Suprapubic skin (tissue), 4 donors: ENCODE measurements around the gene STPG2. TPM values are rescaled to one million over a fixed set of nuclear protein-coding genes. Genes with fewer than 3 reads are reported as not detected.

ENCODE experiments used
- DNase-seq, 2 donors: peaks; one replicate each; pipeline ENCODE4 v3.0.0-alpha.2; 2019; ENCODE audit warnings: low spot score in 2 of 2
- H3K27ac ChIP-seq: fragments of 200-600 bp; sonication (generic); one replicate; pipeline ENCODE4 v1.5.1; 2019
- H3K27me3 ChIP-seq: fragments of 200-600 bp; sonication (generic); one replicate; pipeline ENCODE4 v1.5.1; 2019
- H3K36me3 ChIP-seq: fragments of 200-600 bp; sonication (generic); one replicate; pipeline ENCODE4 v1.5.1; 2019
- H3K4me1 ChIP-seq: fragments of 200-600 bp; sonication (generic); one replicate; pipeline ENCODE4 v1.5.1; 2019
- H3K4me3 ChIP-seq: fragments of 200-600 bp; sonication (generic); one replicate; pipeline ENCODE4 v1.5.1; 2019; ENCODE audit warnings: mild to moderate bottlenecking
- H3K9me3 ChIP-seq: fragments of 200-600 bp; sonication (generic); one replicate; pipeline ENCODE4 v1.5.1; 2019
- CTCF ChIP-seq, 2 donors: fragments of 200-600 bp in 1 of 2; fragments of 450-650 bp in 1 of 2; sonication (generic) in 1 of 2; IDR thresholded peaks; one replicate each; pipeline ENCODE4 v1.5.1; 2016 to 2019; ENCODE audit warnings: antibody characterized with exemption in 2 of 2, mild to moderate bottlenecking in 1 of 2, moderate library complexity in 1 of 2
- EP300 ChIP-seq: sonication (generic); formaldehyde crosslinking; IDR thresholded peaks from one replicate; pipeline ENCODE4 v1.6.1; 2017; ENCODE audit warnings: antibody characterized with exemption
- POLR2A ChIP-seq, 2 donors: fragments of 450-650 bp; IDR thresholded peaks; one replicate each; pipeline ENCODE4 v1.6.1; 2017; ENCODE audit warnings: antibody characterized with exemption in 2 of 2, mild to moderate bottlenecking in 2 of 2, moderate library complexity in 2 of 2
- POLR2AphosphoS5 ChIP-seq, 3 donors: sonication (generic); formaldehyde crosslinking; IDR thresholded peaks; one replicate each; pipeline ENCODE4 v1.6.1; 2017; ENCODE audit warnings: antibody characterized with exemption in 3 of 3
- WGBS: methylation state at CpG from one replicate; pipeline ENCODE4 v1.1.5; 2018; 5-methylcytosine and 5-hydroxymethylcytosine counted together
- total RNA-seq, 4 donors: library from RNA; depleted of rRNA; stranded (reverse); fragments of >200 nt; gene quantifications; one replicate each; pipeline ENCODE4 v1.1.0, GENCODE V29; 2016

The STPG2 gene
- total RNA-seq, 4 donors from 2014 or later: 0.26 to 2.5 (median 2.0) TPM; not detected in 1

GRCh38 chr4:98006814-98007412, 136.4 kb downstream of the STPG2 start:
- Histone ChIP-seq H3K27ac (no peak overlapping the region), H3K4me1 (no peaks in the 10 kb centered on the region), H3K27me3 (no peaks in the 10 kb centered on the region), H3K36me3 (no peaks in the 10 kb centered on the region), H3K4me3 (no peak overlapping the region), H3K9me3 (peaks cover 16% of the 10 kb centered on the region)
- 88% methylated on average over 2 of the region's 3 CpGs for WGBS
- TF ChIP-seq CTCF (IDR thresholded peaks at IDR 0.05): no peak
- no peak for TF ChIP-seq EP300
- TF ChIP-seq POLR2AphosphoS5 (IDR thresholded peaks at IDR 0.05): no peak
- no peak for TF ChIP-seq POLR2A (IDR thresholded peaks at IDR 0.05)
- DNase-seq: no peak

GRCh38 chr4:98006060-98006459, 137.2 kb downstream of the STPG2 start:
- peaks cover 13% of the 10 kb centered on the region for H3K9me3 ChIP-seq
- DNase-seq: no peak
- no peak for TF ChIP-seq CTCF (IDR thresholded peaks at IDR 0.05)
- TF ChIP-seq POLR2A (IDR thresholded peaks at IDR 0.05): no peak
- TF ChIP-seq POLR2AphosphoS5 (IDR thresholded peaks at IDR 0.05): no peak
- no peak for TF ChIP-seq EP300
- no peaks in the 10 kb centered on the region for H3K4me1 ChIP-seq
- H3K36me3 ChIP-seq: no peaks in the 10 kb centered on the region
- no peaks in the 10 kb centered on the region for H3K27me3 ChIP-seq
- no peak overlapping the region for H3K27ac ChIP-seq
- H3K4me3 ChIP-seq: no peak overlapping the region
- whole genome bisulfite sequencing: 85% methylated on average over 1 of the region's 1 CpG

DNA sequence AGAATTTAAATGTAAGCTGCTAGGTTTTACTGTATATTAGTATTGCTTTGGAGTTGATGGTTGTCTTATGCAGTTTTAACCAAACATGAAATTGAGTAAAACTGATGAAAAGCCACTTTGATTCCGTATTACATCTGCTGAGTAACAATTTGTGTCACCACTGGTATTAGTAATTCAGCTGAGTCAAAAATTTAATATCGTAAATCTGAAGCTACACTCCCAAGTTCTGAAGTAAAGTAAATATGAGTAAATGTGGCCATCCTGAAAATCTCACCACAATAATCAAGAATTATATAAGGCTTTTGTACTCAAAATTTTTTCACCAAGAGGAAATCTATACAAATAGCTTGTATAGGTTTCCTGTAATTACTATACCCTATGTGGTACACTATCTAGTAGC, 142.3 kb downstream of the STPG2 start:
- WGBS: 82% methylated on average over 2 of the region's 2 CpGs
- H3K27me3 ChIP-seq: no peaks in the 10 kb centered on the region
- no peak for DNase-seq
- TF ChIP-seq EP300 (no peak), POLR2A (IDR thresholded peaks at IDR 0.05) (no peak), CTCF (IDR thresholded peaks at IDR 0.05) (no peak), POLR2AphosphoS5 (IDR thresholded peaks at IDR 0.05) (no peak)
- no peaks in the 10 kb centered on the region for H3K36me3 ChIP-seq
- no peaks in the 10 kb centered on the region for H3K4me1 ChIP-seq
- H3K27ac ChIP-seq: no peak overlapping the region
- H3K4me3 ChIP-seq: no peak overlapping the region
- H3K9me3 ChIP-seq: no peaks in the 10 kb centered on the region

DNA sequence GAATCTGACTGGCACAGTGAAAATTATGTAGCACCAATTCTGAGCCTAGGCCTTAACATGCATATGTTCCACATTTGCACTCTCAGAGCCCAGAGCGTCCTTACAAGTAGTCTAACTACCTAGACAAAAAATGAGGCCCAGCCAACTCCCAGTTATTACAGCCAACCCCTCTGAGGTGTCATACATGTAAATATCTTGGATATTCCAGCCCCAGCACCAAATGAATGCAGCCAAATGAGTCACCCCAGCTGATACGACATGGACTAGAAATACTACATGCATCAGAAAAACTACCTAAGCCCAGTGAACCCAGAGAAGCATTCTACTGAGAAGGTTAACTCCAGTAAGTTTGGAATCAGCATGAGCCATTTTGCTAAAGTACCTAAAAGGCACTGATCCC, 145.1 kb downstream of the STPG2 start:
- Histone ChIP-seq H3K9me3 (peaks cover 16% of the 10 kb centered on the region), H3K36me3 (no peaks in the 10 kb centered on the region), H3K27ac (no peak overlapping the region), H3K4me1 (no peaks in the 10 kb centered on the region), H3K27me3 (no peaks in the 10 kb centered on the region), H3K4me3 (no peak overlapping the region)
- WGBS: 61% methylated on average over 2 of the region's 2 CpGs
- DNase-seq: no peak
- no peak for TF ChIP-seq POLR2A (IDR thresholded peaks at IDR 0.05)
- TF ChIP-seq EP300: no peak
- TF ChIP-seq POLR2AphosphoS5 (IDR thresholded peaks at IDR 0.05): no peak
- TF ChIP-seq CTCF (IDR thresholded peaks at IDR 0.05): no peak

DNA sequence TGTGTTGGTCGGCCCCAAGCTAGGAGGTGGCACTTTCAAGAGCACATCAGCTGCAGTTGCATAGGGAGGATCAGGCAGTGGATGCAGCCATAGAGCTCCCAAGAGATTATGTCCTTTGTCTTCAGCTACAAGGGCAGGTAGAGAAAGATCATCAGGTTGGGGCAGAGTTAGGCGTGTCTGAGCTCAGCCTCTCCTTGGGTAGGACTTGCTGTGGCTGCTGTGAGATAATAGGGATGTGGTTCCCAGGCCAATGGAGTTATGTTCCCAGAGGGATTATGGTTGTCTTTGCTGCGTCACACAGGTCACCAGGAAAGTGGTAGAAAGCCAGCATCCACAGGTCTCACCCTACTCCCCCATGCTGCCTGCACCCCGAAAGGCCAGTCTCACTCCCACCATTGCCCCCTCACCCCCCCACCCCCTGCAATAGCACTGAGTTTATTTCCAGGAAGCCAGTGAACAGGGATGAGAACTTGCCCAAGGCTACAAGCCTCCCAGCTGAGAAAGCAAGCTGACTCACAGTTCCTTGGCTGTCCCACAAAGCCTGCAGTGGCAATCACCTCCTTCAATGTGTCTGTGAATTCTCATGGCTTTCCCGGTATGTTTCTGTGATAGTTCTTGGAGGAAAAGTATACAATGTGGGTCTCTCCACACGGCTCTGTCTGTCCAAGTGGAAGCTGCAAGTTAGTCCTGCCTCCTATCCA, 148.4 kb downstream of the STPG2 start:
- no peak for DNase-seq
- WGBS: 93% methylated on average over 6 of the region's 6 CpGs
- TF ChIP-seq POLR2AphosphoS5 (IDR thresholded peaks at IDR 0.05): no peak
- TF ChIP-seq POLR2A (IDR thresholded peaks at IDR 0.05): no peak
- no peak for TF ChIP-seq CTCF (IDR thresholded peaks at IDR 0.05)
- TF ChIP-seq EP300: no peak
- Histone ChIP-seq H3K27me3 (no peaks in the 10 kb centered on the region), H3K9me3 (peaks cover 23% of the 10 kb centered on the region), H3K36me3 (no peaks in the 10 kb centered on the region), H3K4me3 (no peak overlapping the region), H3K27ac (no peak overlapping the region), H3K4me1 (no peaks in the 10 kb centered on the region)
